ENCODE data around the gene CRB2. TPM values are rescaled to one million over a fixed set of nuclear protein-coding genes. Genes with fewer than 3 reads are reported as not detected.

The CRB2 gene
- total and polyA plus RNA-seq, 2 donors (not counting 1 experiment from before 2014, with no cell fraction given), result not detected

GRCh38 chr9:123359546-123359945, 3.5 kb downstream of the CRB2 start:
- TF ChIP-seq EZH2 (IDR thresholded peaks at IDR 0.05; ENCODE audit: low read length, missing control alignments), result no peak
- TF ChIP-seq, protein P1, sequence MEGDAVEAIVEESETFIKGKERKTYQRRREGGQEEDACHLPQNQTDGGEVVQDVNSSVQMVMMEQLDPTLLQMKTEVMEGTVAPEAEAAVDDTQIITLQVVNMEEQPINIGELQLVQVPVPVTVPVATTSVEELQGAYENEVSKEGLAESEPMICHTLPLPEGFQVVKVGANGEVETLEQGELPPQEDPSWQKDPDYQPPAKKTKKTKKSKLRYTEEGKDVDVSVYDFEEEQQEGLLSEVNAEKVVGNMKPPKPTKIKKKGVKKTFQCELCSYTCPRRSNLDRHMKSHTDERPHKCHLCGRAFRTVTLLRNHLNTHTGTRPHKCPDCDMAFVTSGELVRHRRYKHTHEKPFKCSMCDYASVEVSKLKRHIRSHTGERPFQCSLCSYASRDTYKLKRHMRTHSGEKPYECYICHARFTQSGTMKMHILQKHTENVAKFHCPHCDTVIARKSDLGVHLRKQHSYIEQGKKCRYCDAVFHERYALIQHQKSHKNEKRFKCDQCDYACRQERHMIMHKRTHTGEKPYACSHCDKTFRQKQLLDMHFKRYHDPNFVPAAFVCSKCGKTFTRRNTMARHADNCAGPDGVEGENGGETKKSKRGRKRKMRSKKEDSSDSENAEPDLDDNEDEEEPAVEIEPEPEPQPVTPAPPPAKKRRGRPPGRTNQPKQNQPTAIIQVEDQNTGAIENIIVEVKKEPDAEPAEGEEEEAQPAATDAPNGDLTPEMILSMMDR (conservative IDR thresholded peaks at IDR 0.05 in 1 of 2, IDR thresholded peaks at IDR 0.05 in 1 of 2; ENCODE audit: low read depth in 1 of 2, low read length in 2 of 2), result no peak
- no peaks in the 10 kb centered on the region for H3K4me1 ChIP-seq (ENCODE audit: control insufficient read depth, extremely low read depth, insufficient read depth, low read length)
- H3K27ac ChIP-seq (ENCODE audit: insufficient read depth, low read length), result no peak overlapping the region
- H3K27me3 ChIP-seq (ENCODE audit: control insufficient read depth, insufficient read depth, low read length), result no peaks in the 10 kb centered on the region
- H3K4me3 ChIP-seq (replicated peaks in 1 of 4; ENCODE audit: control extremely low read depth in 1 of 4, insufficient read depth in 1 of 4, low read depth in 3 of 4, low read length in 4 of 4), result no peak overlapping the region
- H3K79me2 ChIP-seq (ENCODE audit: control insufficient read depth, insufficient read depth, low read length), result no peaks in the 10 kb centered on the region
- H4K20me1 ChIP-seq (ENCODE audit: control insufficient read depth, extremely low read depth, insufficient read depth, low read length), result no peaks in the 10 kb centered on the region
- H2AFZ ChIP-seq (ENCODE audit: low read length), result no peak overlapping the region
- no peaks in the 10 kb centered on the region for H3K36me3 ChIP-seq (ENCODE audit: control insufficient read depth, insufficient read depth, low read length)
- DNase-seq (ENCODE audit: low read depth in 2 of 2), result no peak
- H3K9ac ChIP-seq (ENCODE audit: insufficient read depth, low read length), result no peak overlapping the region
- H3K9me3 ChIP-seq (ENCODE audit: control insufficient read depth, insufficient read depth, low read depth, low read length), result no peaks in the 10 kb centered on the region
- H3K4me2 ChIP-seq (ENCODE audit: extremely low read depth, insufficient read depth, low read length), result no peak overlapping the region

GRCh38 chr9:123360161-123361085, 4.4 kb downstream of the CRB2 start:
- H3K4me2 ChIP-seq (ENCODE audit: extremely low read depth, insufficient read depth, low read length), result no peak overlapping the region

DNA sequence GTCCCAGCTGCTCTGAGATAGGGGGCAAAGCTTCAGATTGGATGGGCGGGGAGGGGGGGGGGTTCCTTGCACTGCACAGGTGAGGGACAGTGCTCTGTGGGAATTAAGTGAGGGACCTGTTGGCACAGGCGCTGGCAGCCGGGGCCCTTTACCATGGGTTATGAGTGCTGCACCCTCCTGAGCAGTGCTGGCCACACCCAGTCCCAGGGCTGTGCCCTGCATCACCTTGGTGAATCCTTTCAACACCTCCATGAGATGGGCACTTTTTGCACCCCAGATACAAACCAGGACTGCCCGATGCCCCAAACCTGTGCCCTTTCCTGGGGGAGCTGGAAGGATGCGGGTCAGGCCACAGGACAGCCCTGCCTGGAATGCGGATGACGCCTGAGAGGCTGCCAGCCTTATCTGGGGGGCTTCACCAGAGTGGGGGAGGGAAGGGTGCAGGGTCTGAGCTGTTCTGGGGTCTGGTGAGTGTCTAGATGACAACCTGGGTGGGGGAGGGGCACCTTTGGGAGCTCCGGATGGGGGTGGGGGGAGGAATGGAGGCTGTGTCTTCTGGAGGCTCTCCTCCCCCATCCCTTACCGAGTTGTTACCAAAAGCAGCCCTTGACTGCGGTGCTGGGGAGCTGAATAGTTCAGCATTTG, 5.2 kb downstream of the CRB2 start:
- H3K9ac ChIP-seq (ENCODE audit: insufficient read depth, low read length), result no peak overlapping the region
- H3K4me3 ChIP-seq (replicated peaks in 1 of 4; ENCODE audit: control extremely low read depth in 1 of 4, insufficient read depth in 1 of 4, low read depth in 3 of 4, low read length in 4 of 4), result no peak overlapping the region
- DNase-seq (ENCODE audit: low read depth in 2 of 2), result no peak
- no peaks in the 10 kb centered on the region for H3K4me1 ChIP-seq (ENCODE audit: control insufficient read depth, extremely low read depth, insufficient read depth, low read length)
- no peaks in the 10 kb centered on the region for H3K79me2 ChIP-seq (ENCODE audit: control insufficient read depth, insufficient read depth, low read length)
- H3K4me2 ChIP-seq (ENCODE audit: extremely low read depth, insufficient read depth, low read length), result no peak overlapping the region
- no peak overlapping the region for H2AFZ ChIP-seq (ENCODE audit: low read length)
- no peaks in the 10 kb centered on the region for H3K36me3 ChIP-seq (ENCODE audit: control insufficient read depth, insufficient read depth, low read length)
- H3K27me3 ChIP-seq (ENCODE audit: control insufficient read depth, insufficient read depth, low read length), result no peaks in the 10 kb centered on the region
- H3K27ac ChIP-seq (ENCODE audit: insufficient read depth, low read length), result no peak overlapping the region
- TF ChIP-seq, protein P1 (conservative IDR thresholded peaks at IDR 0.05 in 1 of 2, IDR thresholded peaks at IDR 0.05 in 1 of 2; ENCODE audit: low read depth in 1 of 2, low read length in 2 of 2), result no peak
- no peak for TF ChIP-seq EZH2 (IDR thresholded peaks at IDR 0.05; ENCODE audit: low read length, missing control alignments)
- no peaks in the 10 kb centered on the region for H3K9me3 ChIP-seq (ENCODE audit: control insufficient read depth, insufficient read depth, low read depth, low read length)
- no peaks in the 10 kb centered on the region for H4K20me1 ChIP-seq (ENCODE audit: control insufficient read depth, extremely low read depth, insufficient read depth, low read length)

More at GRCh38 chr9:123360161-123361085, 4.4 kb downstream of the CRB2 start:
- DNase-seq (ENCODE audit: low read depth in 2 of 2), result peak in 1 of 2 donors; percentile 11
- Histone ChIP-seq H3K9me3 (ENCODE audit: control insufficient read depth, insufficient read depth, low read depth, low read length) (no peaks in the 10 kb centered on the region), H3K4me3 (replicated peaks in 1 of 4; ENCODE audit: control extremely low read depth in 1 of 4, insufficient read depth in 1 of 4, low read depth in 3 of 4, low read length in 4 of 4) (no peak overlapping the region), H4K20me1 (ENCODE audit: control insufficient read depth, extremely low read depth, insufficient read depth, low read length) (no peaks in the 10 kb centered on the region), H3K9ac (ENCODE audit: insufficient read depth, low read length) (no peak overlapping the region), H2AFZ (ENCODE audit: low read length) (no peak overlapping the region), H3K36me3 (ENCODE audit: control insufficient read depth, insufficient read depth, low read length) (no peaks in the 10 kb centered on the region), H3K27me3 (ENCODE audit: control insufficient read depth, insufficient read depth, low read length) (no peaks in the 10 kb centered on the region), H3K4me1 (ENCODE audit: control insufficient read depth, extremely low read depth, insufficient read depth, low read length) (no peaks in the 10 kb centered on the region), H3K27ac (ENCODE audit: insufficient read depth, low read length) (no peak overlapping the region), H3K79me2 (ENCODE audit: control insufficient read depth, insufficient read depth, low read length) (no peaks in the 10 kb centered on the region)
- TF ChIP-seq, protein P1 (conservative IDR thresholded peaks at IDR 0.05 in 1 of 2, IDR thresholded peaks at IDR 0.05 in 1 of 2; ENCODE audit: low read depth in 1 of 2, low read length in 2 of 2), result no peak
- no peak for TF ChIP-seq EZH2 (IDR thresholded peaks at IDR 0.05; ENCODE audit: low read length, missing control alignments)

All from fibroblast of lung (primary cell).